HL-60 (cell line): ENCODE data around the gene MVK.

Experiments
- DNase-seq, 2 experiments: peaks; one replicate each; pipeline ENCODE4 v3.0.0-alpha.2; 2010 to 2020; ENCODE audit warnings: low read depth in 1 of 2, low spot score in 1 of 2
- H3K27ac ChIP-seq: fragments of 250-450 bp; sonication (Bioruptor Pico); replicated peaks from 2 replicates; pipeline ENCODE4 v1.5.1; 2020; ENCODE audit warnings: mild to moderate bottlenecking, moderate library complexity
- H3K27me3 ChIP-seq: fragments of 250-450 bp; sonication (Bioruptor Pico); 2 replicates; pipeline ENCODE4 v1.5.1; 2021; ENCODE audit warnings: mild to moderate bottlenecking, moderate library complexity; ENCODE audit not compliant: insufficient read depth, poor library complexity, severe bottlenecking
- H3K4me3 ChIP-seq: replicated peaks from 2 replicates; pipeline ENCODE4 v1.5.1; 2011; ENCODE audit warnings: mild to moderate bottlenecking, control low read depth, low read length; ENCODE audit not compliant: insufficient read depth
- CTCF ChIP-seq: IDR thresholded peaks from one replicate; pipeline ENCODE4 v1.5.1; 2011; ENCODE audit warnings: low read length, control low read depth, inconsistent platforms; ENCODE audit not compliant: insufficient read depth
- GABPA ChIP-seq: IDR thresholded peaks from 2 replicates; pipeline ENCODE4 v1.6.1; 2012; ENCODE audit warnings: low read depth
- POLR2AphosphoS5 ChIP-seq: IDR thresholded peaks from 2 replicates; pipeline ENCODE4 v1.6.1; 2012; ENCODE audit warnings: low read depth
- REST ChIP-seq: IDR thresholded peaks from 2 replicates; pipeline ENCODE4 v1.6.1; 2012; ENCODE audit warnings: low read depth; ENCODE audit not compliant: insufficient replicate concordance
- SPI1 ChIP-seq: IDR thresholded peaks from 2 replicates; pipeline ENCODE4 v1.6.1; 2012; ENCODE audit warnings: low read depth, mild to moderate bottlenecking, borderline replicate concordance

Gene MVK

GRCh38 chr12:109538191-109538863, 35.3 kb upstream of the MVK start:
- H3K4me3 ChIP-seq, result no peak overlapping the region
- DNase-seq, result no peak
- no peaks in the 10 kb centered on the region for H3K27me3 ChIP-seq
- TF ChIP-seq SPI1, result no peak
- no peak for TF ChIP-seq GABPA
- no peak for TF ChIP-seq REST
- TF ChIP-seq CTCF, result no peak
- no peak for TF ChIP-seq POLR2AphosphoS5
- no peak overlapping the region for H3K27ac ChIP-seq

GRCh38 chr12:109539508-109539907, 34.1 kb upstream of the MVK start:
- no peak for DNase-seq
- H3K27me3 ChIP-seq, result no peaks in the 10 kb centered on the region
- TF ChIP-seq SPI1 (no peak), POLR2AphosphoS5 (no peak), REST (no peak), CTCF (no peak), GABPA (no peak)
- no peak overlapping the region for H3K27ac ChIP-seq
- no peak overlapping the region for H3K4me3 ChIP-seq

- TF ChIP-seq REST (no peak), GABPA (no peak), SPI1 (no peak), POLR2AphosphoS5 (no peak), CTCF (no peak)
- no peak for DNase-seq
- Histone ChIP-seq H3K27me3 (no peaks in the 10 kb centered on the region), H3K27ac (no peak overlapping the region), H3K4me3 (no peak overlapping the region)
Measured at GRCh38 chr12:109540526-109541412, 32.8 kb upstream of the MVK start.
